GM12878 (cell line): ENCODE data around the gene ADNP2. TPM values are rescaled to one million over a fixed set of nuclear protein-coding genes. Genes with fewer than 3 reads are reported as not detected.

Source experiments
- ATAC-seq: fragments of 200-7000 bp; cut with Tn5 transposase; 3 replicates; pipeline ENCODE4 v1.9.1; 2020; ENCODE audit warnings: mild to moderate bottlenecking, moderate library complexity
- BruUV-seq: library from RNA; stranded (reverse); fragments of 400-500 nt; replicated peaks from 2 replicates; lab custom pipeline; 2021; lab: Mats Ljungman, UMichigan
- CTCF ChIA-PET: fragments of 300-600 bp; sonication (Branson Sonifier 250); formaldehyde crosslinking; extraction: SDS; loops from one replicate; lab custom pipeline; 2021; ENCODE audit warnings: inconsistent platforms; lab: Yijun Ruan, JAX
- POLR2A ChIA-PET: fragments of 350-600 bp; formaldehyde crosslinking; extraction: SDS; loops from one replicate; lab custom pipeline; 2021; ENCODE audit warnings: inconsistent platforms; lab: Charles Lee
- RAD21 ChIA-PET: fragments of 300-600 bp; sonication (Branson Sonifier 250); formaldehyde crosslinking; loops from one replicate; lab custom pipeline; 2023; ENCODE audit warnings: antibody characterized with exemption; ENCODE audit not compliant: unreplicated experiment; lab: Charles Lee
- SMC1A ChIA-PET: fragments of 300-600 bp; sonication (Branson Sonifier 250); formaldehyde crosslinking; loops from one replicate; lab custom pipeline; 2023; ENCODE audit not compliant: unreplicated experiment, uncharacterized antibody; lab: Charles Lee
- DNase-seq: peaks from one replicate; pipeline ENCODE4 v3.0.0-alpha.2; 2011; ENCODE audit warnings: low read depth, low spot score
- FAIRE-seq: peaks from 3 replicates; lab custom pipeline; 2011; peaks lifted over from hg19 to GRCh38; lab: Jason Lieb, UNC
- H2AFZ ChIP-seq: 2 replicates; pipeline ENCODE4 v1.6.0; 2011; ENCODE audit warnings: low read depth, low read length, control low read depth; ENCODE audit not compliant: control insufficient read depth
- H3K27ac ChIP-seq: 2 replicates; pipeline ENCODE4 v1.5.1; 2011; ENCODE audit warnings: control low read depth; ENCODE audit not compliant: control insufficient read depth, insufficient read depth
- H3K27me3 ChIP-seq, 2 experiments: replicated peaks in 1 of 2; 2 replicates each; pipeline versions ENCODE4 v1.6.0 to v1.6.1; 2011; ENCODE audit warnings: low read length in 1 of 2; ENCODE audit not compliant: control insufficient read depth in 2 of 2, insufficient read depth in 2 of 2
- H3K36me3 ChIP-seq, 2 experiments: 2 replicates each; pipeline ENCODE4 v1.5.1; 2011; ENCODE audit warnings: low read length in 1 of 2; ENCODE audit not compliant: control insufficient read depth in 2 of 2, insufficient read depth in 2 of 2
- H3K4me1 ChIP-seq: 2 replicates; pipeline ENCODE4 v1.6.1; 2011; ENCODE audit warnings: mild to moderate bottlenecking, low read length, moderate library complexity, mixed read lengths; ENCODE audit not compliant: control insufficient read depth, insufficient read depth
- H3K4me2 ChIP-seq: 2 replicates; pipeline ENCODE4 v1.6.0; 2011; ENCODE audit warnings: control low read depth; ENCODE audit not compliant: control insufficient read depth, insufficient read depth
- H3K4me3 ChIP-seq: fragments of 200-600 bp; sonication (generic); 2 replicates; pipeline ENCODE4 v1.5.1; 2016
- H3K79me2 ChIP-seq: 2 replicates; pipeline ENCODE4 v1.6.0; 2011; ENCODE audit warnings: low read length; ENCODE audit not compliant: control insufficient read depth, insufficient read depth
- H3K9ac ChIP-seq: 2 replicates; pipeline ENCODE4 v1.8.0; 2011; ENCODE audit warnings: low read length, control low read depth, mixed read lengths; ENCODE audit not compliant: control insufficient read depth, insufficient read depth
- H3K9me3 ChIP-seq: replicated peaks from 3 replicates; pipeline ENCODE4 v1.5.1; 2011; ENCODE audit warnings: mild to moderate bottlenecking, low read length; ENCODE audit not compliant: control insufficient read depth, insufficient read depth
- H4K20me1 ChIP-seq: 2 replicates; pipeline ENCODE4 v1.6.0; 2011; ENCODE audit not compliant: control insufficient read depth, insufficient read depth
- CREB1 ChIP-seq: IDR thresholded peaks from 2 replicates; pipeline ENCODE4 v1.6.1; 2012; ENCODE audit warnings: low read depth, mild to moderate bottlenecking, inconsistent platforms
- DPF2 ChIP-seq: fragments of 450-650 bp; IDR thresholded peaks from 2 replicates; pipeline ENCODE4 v1.6.1; 2017; ENCODE audit warnings: mild to moderate bottlenecking
- KLF5 ChIP-seq: fragments of 450-650 bp; IDR thresholded peaks from 2 replicates; pipeline ENCODE4 v1.6.1; 2014; ENCODE audit warnings: mild to moderate bottlenecking; ENCODE audit not compliant: partially characterized antibody
- SMAD5 ChIP-seq: IDR thresholded peaks from 2 replicates; pipeline ENCODE4 v1.6.1; 2016; ENCODE audit warnings: antibody characterized with exemption, low read depth
- TCF3 ChIP-seq: IDR thresholded peaks from 2 replicates; pipeline ENCODE4 v1.6.1; 2012; ENCODE audit warnings: low read depth, mild to moderate bottlenecking, low read length, borderline replicate concordance; ENCODE audit not compliant: insufficient read depth
- WGBS: methylation state at CpG from one replicate; pipeline ENCODE4 v1.1.6; 2016; ENCODE audit warnings: low lambda C conversion rate; ENCODE audit not compliant: insufficient replicate concordance, insufficient coverage; ENCODE audit errors: missing lambda C conversion rate; 5-methylcytosine and 5-hydroxymethylcytosine counted together
- in situ Hi-C: fragments of 300-500 bp; cut with MboI; formaldehyde crosslinking; loops from 9 replicates; pipeline ENCODE4 v1.14.3; 2018; ENCODE audit warnings: mixed read lengths
- intact Hi-C: fragments of 100-400 bp; cut with micrococcal nuclease; formaldehyde crosslinking; loops from one replicate; pipeline ENCODE4 v1.14.2; 2022; ENCODE audit not compliant: unreplicated experiment
- polyA plus RNA-seq, 11 experiments: library from polyadenylated mRNA; depleted of rRNA in 4 of 11; unstranded in 6 of 11; stranded (reverse) in 5 of 11; fragments of >200 nt; fragmentation: Nextera tagmentation in 4 of 11; fragmentation: Illumina TruSeq in 1 of 11; extraction: Ambion mirVana in 4 of 11; extraction: Trizol in 1 of 11; gene quantifications; 1 replicate in 1 of 11; 2 replicates in 10 of 11; pipeline versions ENCODE4 v1.2.1 to v1.2.3, GENCODE V29; 2011 to 2016; ENCODE audit warnings: inconsistent platforms in 2 of 11, missing spikeins in 2 of 11, low read depth in 1 of 11
- total RNA-seq, 4 experiments: library from RNA; depleted of rRNA in 3 of 4; stranded (reverse); fragments of >200 nt in 3 of 4; fragmentation: Illumina TruSeq in 1 of 4; extraction: Trizol in 1 of 4; gene quantifications; 2 replicates each; pipeline versions ENCODE4 v1.2.1 to v1.2.3, GENCODE V29; 2013 to 2021
- TF ChIP-seq, protein P1 (sequence below): IDR thresholded peaks from 2 replicates; pipeline ENCODE4 v1.6.1; 2011; ENCODE audit warnings: mild to moderate bottlenecking, low read depth, low read length, moderate library complexity; ENCODE audit not compliant: insufficient replicate concordance
- TF ChIP-seq, protein P2 (sequence below): fragments of 450-650 bp; formaldehyde crosslinking; IDR thresholded peaks from 2 replicates; pipeline ENCODE4 v1.5.0; 2022; ENCODE audit warnings: mild to moderate bottlenecking, missing genetic modification characterization
- TF ChIP-seq, protein P3 (sequence below): fragments of 450-650 bp; IDR thresholded peaks from 2 replicates; pipeline ENCODE4 v1.6.1; 2018; ENCODE audit warnings: borderline replicate concordance, mild to moderate bottlenecking; ENCODE audit not compliant: partially characterized antibody
- TF ChIP-seq, protein P4 (sequence below): IDR thresholded peaks from 2 replicates; pipeline ENCODE4 v1.6.1; 2012; ENCODE audit warnings: low read depth, low read length, improper control_type of control experiment

Gene ADNP2
- total and polyA plus RNA-seq, 10 of the 15 experiments (the other 5 are each of a cell fraction or from before 2014, with no cell fraction given): 3.7 to 25.1 (median 13.0) TPM

DNA sequence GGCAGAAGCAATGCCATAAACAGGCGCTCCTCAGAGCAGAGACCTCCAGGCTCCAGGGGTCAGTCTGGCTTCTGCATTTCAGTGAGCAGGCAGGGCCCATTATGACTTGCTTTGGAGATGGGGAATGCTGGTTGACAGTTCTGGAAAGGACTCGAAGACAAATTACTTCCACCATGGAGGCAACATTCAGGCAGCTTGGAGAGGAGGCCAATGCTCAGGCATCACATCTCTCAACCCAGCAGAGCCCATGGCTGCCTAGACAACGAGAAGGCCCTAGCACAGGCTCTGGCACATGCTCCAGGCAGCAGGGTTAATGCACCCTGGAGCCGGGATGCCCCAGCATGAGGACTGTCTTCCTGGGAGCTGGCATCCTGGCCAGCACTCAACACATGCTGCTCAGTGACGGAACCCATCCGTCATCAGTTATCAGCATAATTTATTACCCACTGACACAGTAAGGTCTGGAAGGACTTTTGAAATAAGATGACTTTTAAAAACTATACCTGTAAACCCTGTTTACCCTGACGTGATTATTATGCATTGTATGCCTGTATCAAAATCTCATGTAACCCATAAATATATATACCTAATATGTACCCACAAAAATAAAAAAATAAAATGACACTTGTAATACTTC, 52.8 kb downstream of the ADNP2 start:
- ChIA-PET CTCF (interaction anchor here (1.5 to 5.4 kb wide), 3 partner anchors 10 to 87 kb away, joined by 3 to 42 read pairs (median 5); no protein-coding TSS in a partner anchor), SMC1A (interaction anchor here (1.1 kb wide), 1 partner anchor 95 kb away, joined by 5 read pairs; no protein-coding TSS in a partner anchor), POLR2A (no interaction called here)
- Histone ChIP-seq H3K27me3 (no peaks in the 10 kb centered on the region), H3K36me3 (no peaks in the 10 kb centered on the region)
- intact Hi-C loops: no loop called here
- in situ Hi-C loops: no loop called here
- no peak for FAIRE-seq
- 79% methylated on average over 7 of the region's 7 CpGs for WGBS
- no TSS peak for BruUV-seq
- no peak for TF ChIP-seq SMAD5
- TF ChIP-seq, protein P1, sequence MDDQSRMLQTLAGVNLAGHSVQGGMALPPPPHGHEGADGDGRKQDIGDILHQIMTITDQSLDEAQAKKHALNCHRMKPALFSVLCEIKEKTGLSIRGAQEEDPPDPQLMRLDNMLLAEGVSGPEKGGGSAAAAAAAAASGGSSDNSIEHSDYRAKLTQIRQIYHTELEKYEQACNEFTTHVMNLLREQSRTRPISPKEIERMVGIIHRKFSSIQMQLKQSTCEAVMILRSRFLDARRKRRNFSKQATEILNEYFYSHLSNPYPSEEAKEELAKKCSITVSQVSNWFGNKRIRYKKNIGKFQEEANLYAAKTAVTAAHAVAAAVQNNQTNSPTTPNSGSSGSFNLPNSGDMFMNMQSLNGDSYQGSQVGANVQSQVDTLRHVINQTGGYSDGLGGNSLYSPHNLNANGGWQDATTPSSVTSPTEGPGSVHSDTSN: no peak
- TF ChIP-seq, protein P2, sequence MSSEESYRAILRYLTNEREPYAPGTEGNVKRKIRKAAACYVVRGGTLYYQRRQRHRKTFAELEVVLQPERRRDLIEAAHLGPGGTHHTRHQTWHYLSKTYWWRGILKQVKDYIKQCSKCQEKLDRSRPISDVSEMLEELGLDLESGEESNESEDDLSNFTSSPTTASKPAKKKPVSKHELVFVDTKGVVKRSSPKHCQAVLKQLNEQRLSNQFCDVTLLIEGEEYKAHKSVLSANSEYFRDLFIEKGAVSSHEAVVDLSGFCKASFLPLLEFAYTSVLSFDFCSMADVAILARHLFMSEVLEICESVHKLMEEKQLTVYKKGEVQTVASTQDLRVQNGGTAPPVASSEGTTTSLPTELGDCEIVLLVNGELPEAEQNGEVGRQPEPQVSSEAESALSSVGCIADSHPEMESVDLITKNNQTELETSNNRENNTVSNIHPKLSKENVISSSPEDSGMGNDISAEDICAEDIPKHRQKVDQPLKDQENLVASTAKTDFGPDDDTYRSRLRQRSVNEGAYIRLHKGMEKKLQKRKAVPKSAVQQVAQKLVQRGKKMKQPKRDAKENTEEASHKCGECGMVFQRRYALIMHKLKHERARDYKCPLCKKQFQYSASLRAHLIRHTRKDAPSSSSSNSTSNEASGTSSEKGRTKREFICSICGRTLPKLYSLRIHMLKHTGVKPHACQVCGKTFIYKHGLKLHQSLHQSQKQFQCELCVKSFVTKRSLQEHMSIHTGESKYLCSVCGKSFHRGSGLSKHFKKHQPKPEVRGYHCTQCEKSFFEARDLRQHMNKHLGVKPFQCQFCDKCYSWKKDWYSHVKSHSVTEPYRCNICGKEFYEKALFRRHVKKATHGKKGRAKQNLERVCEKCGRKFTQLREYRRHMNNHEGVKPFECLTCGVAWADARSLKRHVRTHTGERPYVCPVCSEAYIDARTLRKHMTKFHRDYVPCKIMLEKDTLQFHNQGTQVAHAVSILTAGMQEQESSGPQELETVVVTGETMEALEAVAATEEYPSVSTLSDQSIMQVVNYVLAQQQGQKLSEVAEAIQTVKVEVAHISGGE (CRISPR knock-in tag): no peak
- TF ChIP-seq KLF5: no peak
- TF ChIP-seq DPF2: no peak
- no peak for TF ChIP-seq TCF3
- TF ChIP-seq CREB1: no peak
- TF ChIP-seq, protein P3, sequence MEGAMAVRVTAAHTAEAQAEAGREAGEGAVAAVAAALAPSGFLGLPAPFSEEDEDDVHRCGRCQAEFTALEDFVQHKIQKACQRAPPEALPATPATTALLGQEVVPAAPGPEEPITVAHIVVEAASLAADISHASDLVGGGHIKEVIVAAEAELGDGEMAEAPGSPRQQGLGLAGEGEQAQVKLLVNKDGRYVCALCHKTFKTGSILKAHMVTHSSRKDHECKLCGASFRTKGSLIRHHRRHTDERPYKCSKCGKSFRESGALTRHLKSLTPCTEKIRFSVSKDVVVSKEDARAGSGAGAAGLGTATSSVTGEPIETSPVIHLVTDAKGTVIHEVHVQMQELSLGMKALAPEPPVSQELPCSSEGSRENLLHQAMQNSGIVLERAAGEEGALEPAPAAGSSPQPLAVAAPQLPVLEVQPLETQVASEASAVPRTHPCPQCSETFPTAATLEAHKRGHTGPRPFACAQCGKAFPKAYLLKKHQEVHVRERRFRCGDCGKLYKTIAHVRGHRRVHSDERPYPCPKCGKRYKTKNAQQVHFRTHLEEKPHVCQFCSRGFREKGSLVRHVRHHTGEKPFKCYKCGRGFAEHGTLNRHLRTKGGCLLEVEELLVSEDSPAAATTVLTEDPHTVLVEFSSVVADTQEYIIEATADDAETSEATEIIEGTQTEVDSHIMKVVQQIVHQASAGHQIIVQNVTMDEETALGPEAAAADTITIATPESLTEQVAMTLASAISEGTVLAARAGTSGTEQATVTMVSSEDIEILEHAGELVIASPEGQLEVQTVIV: no peak
- TF ChIP-seq, protein P4, sequence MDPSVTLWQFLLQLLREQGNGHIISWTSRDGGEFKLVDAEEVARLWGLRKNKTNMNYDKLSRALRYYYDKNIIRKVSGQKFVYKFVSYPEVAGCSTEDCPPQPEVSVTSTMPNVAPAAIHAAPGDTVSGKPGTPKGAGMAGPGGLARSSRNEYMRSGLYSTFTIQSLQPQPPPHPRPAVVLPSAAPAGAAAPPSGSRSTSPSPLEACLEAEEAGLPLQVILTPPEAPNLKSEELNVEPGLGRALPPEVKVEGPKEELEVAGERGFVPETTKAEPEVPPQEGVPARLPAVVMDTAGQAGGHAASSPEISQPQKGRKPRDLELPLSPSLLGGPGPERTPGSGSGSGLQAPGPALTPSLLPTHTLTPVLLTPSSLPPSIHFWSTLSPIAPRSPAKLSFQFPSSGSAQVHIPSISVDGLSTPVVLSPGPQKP: no peak
- TF ChIP-seq, all 136 proteins: peak for 0
- no peak overlapping the region for H3K9ac ChIP-seq
- no peak overlapping the region for H3K27ac ChIP-seq
- no peak overlapping the region for H3K4me2 ChIP-seq
- peaks cover 3% of the 10 kb centered on the region; the same call in 2 of the 3 replicates for H3K9me3 ChIP-seq
- RAD21 ChIA-PET: interaction anchor here (1.2 to 1.3 kb wide), 2 partner anchors 9 to 95 kb away, joined by 3 to 6 read pairs; no protein-coding TSS in a partner anchor
- H4K20me1 ChIP-seq: no peaks in the 10 kb centered on the region
- no peaks in the 10 kb centered on the region for H3K4me1 ChIP-seq
- DNase-seq (no peak), ATAC-seq (no peak)
- H3K79me2 ChIP-seq: no peaks in the 10 kb centered on the region
- no peak overlapping the region for H2AFZ ChIP-seq
- no peak overlapping the region for H3K4me3 ChIP-seq
